ENCODE data around the gene TRIM62.

DNA sequence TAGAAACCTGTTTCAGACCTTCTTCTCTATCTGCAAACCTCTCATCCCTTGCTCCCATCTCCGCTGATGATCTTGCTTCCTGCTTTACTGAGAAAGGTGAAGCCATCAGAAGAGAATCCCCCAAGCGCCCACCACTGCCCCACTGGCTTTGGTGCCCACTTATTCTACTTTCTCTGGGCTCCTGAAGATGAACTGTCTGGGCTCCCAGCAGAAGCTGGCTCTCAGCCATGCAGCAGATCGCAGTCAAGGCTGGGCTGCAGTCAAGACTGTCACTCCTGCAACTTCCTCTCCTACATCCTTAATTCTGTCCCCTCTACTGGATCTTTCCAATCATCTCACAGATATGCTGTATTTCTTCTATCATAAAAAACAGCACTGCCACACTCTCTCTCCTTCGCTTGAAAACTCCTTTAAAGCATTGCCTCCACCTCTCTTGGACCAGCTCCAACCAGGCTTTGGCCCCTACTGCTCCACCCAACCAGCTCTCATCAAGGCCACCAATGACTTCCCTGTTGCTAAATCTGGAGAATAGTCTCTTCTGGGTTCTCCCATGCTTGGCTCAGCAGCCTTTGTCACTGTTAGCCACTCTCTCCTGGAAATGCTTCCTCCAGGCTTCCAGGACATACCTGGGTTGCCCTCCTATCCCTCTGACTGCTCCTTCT lies 25.8 kb downstream of the TRIM62 start:
- TF ChIP-seq, protein P1, sequence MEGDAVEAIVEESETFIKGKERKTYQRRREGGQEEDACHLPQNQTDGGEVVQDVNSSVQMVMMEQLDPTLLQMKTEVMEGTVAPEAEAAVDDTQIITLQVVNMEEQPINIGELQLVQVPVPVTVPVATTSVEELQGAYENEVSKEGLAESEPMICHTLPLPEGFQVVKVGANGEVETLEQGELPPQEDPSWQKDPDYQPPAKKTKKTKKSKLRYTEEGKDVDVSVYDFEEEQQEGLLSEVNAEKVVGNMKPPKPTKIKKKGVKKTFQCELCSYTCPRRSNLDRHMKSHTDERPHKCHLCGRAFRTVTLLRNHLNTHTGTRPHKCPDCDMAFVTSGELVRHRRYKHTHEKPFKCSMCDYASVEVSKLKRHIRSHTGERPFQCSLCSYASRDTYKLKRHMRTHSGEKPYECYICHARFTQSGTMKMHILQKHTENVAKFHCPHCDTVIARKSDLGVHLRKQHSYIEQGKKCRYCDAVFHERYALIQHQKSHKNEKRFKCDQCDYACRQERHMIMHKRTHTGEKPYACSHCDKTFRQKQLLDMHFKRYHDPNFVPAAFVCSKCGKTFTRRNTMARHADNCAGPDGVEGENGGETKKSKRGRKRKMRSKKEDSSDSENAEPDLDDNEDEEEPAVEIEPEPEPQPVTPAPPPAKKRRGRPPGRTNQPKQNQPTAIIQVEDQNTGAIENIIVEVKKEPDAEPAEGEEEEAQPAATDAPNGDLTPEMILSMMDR (IDR thresholded peaks at IDR 0.05): no peak
- TF ChIP-seq POLR2A (IDR thresholded peaks at IDR 0.05): no peak
